IMR-90 (cell line): ENCODE results near the gene IAPP. TPM values are rescaled to one million over a fixed set of nuclear protein-coding genes. Genes with fewer than 3 reads are reported as not detected.

Experiments
- ATAC-seq: fragments of 200-7000 bp; cut with Tn5 transposase; 2 replicates; pipeline ENCODE4 v1.9.1; 2020; ENCODE audit warnings: low read depth, mild to moderate bottlenecking, moderate library complexity
- BruUV-seq: library from RNA; stranded (reverse); fragments of 400-500 nt; replicated peaks from 2 replicates; lab custom pipeline; 2021; lab: Mats Ljungman, UMichigan
- CTCF ChIA-PET: fragments of 300-600 bp; formaldehyde crosslinking; extraction: SDS; loops from one replicate; lab custom pipeline; 2021; ENCODE audit warnings: antibody characterized with exemption; lab: Yijun Ruan, JAX
- POLR2A ChIA-PET: fragments of 300-600 bp; sonication (Branson Sonifier 250); formaldehyde crosslinking; loops from one replicate; lab custom pipeline; 2022; ENCODE audit warnings: antibody characterized with exemption; ENCODE audit not compliant: unreplicated experiment; lab: Charles Lee
- DNase-seq: peaks from one replicate; pipeline ENCODE4 v3.0.0; 2013
- H2AFZ ChIP-seq: replicated peaks from 2 replicates; pipeline ENCODE3; 2013; ENCODE audit warnings: low read length, mild to moderate bottlenecking; ENCODE audit not compliant: poor library complexity
- H2AK5ac ChIP-seq: 2 replicates; pipeline ENCODE4 v1.6.1; 2013; ENCODE audit warnings: low read depth, low read length, inconsistent platforms
- H2AK9ac ChIP-seq: replicated peaks from 2 replicates; pipeline ENCODE3; 2013; ENCODE audit warnings: mild to moderate bottlenecking, low read depth, low read length, moderate library complexity; ENCODE audit not compliant: poor library complexity
- H2BK120ac ChIP-seq: 2 replicates; pipeline ENCODE4 v1.6.1; 2013; ENCODE audit warnings: low read depth, low read length, inconsistent platforms
- H2BK15ac ChIP-seq: 3 replicates; pipeline ENCODE4 v1.6.1; 2013; ENCODE audit warnings: low read depth, low read length, inconsistent platforms
- H2BK20ac ChIP-seq: 2 replicates; pipeline ENCODE4 v1.6.1; 2013; ENCODE audit warnings: low read depth, mild to moderate bottlenecking, inconsistent platforms, low read length, moderate library complexity
- H2BK5ac ChIP-seq: 2 replicates; pipeline ENCODE4 v1.6.1; 2013; ENCODE audit warnings: mild to moderate bottlenecking, low read depth, low read length, inconsistent platforms; ENCODE audit not compliant: poor library complexity, severe bottlenecking
- H3K14ac ChIP-seq: replicated peaks from 2 replicates; pipeline ENCODE4 v1.6.1; 2013; ENCODE audit warnings: low read depth, low read length, inconsistent platforms
- H3K18ac ChIP-seq: 2 replicates; pipeline ENCODE4 v1.6.1; 2013; ENCODE audit warnings: low read depth, low read length, control low read depth
- H3K23ac ChIP-seq: 2 replicates; pipeline ENCODE4 v1.6.1; 2013; ENCODE audit warnings: low read depth, low read length, inconsistent platforms
- H3K27ac ChIP-seq: 2 replicates; pipeline ENCODE4 v1.5.1; 2013; ENCODE audit warnings: mild to moderate bottlenecking, control low read depth, low read length; ENCODE audit not compliant: insufficient read depth
- H3K27me3 ChIP-seq: 2 replicates; pipeline ENCODE4 v1.6.1; 2013; ENCODE audit warnings: low read length; ENCODE audit not compliant: control insufficient read depth, insufficient read depth
- H3K36me3 ChIP-seq: 2 replicates; pipeline ENCODE4 v1.6.1; 2013; ENCODE audit warnings: low read length, mixed read lengths; ENCODE audit not compliant: control insufficient read depth, insufficient read depth
- H3K4ac ChIP-seq: 2 replicates; pipeline ENCODE4 v1.6.1; 2013; ENCODE audit warnings: low read depth, low read length, inconsistent platforms
- H3K4me1 ChIP-seq: 2 replicates; pipeline ENCODE4 v1.6.1; 2013; ENCODE audit warnings: low read length, mixed read lengths; ENCODE audit not compliant: control insufficient read depth, insufficient read depth
- H3K4me2 ChIP-seq: 2 replicates; pipeline ENCODE4 v1.6.1; 2013; ENCODE audit warnings: low read depth, mild to moderate bottlenecking, control low read depth, low read length, moderate library complexity
- H3K4me3 ChIP-seq: 2 replicates; pipeline ENCODE4 v1.5.1; 2013; ENCODE audit warnings: low read depth, mild to moderate bottlenecking, control low read depth, low read length, moderate library complexity; ENCODE audit not compliant: insufficient read depth
- H3K56ac ChIP-seq: 2 replicates; pipeline ENCODE4 v1.6.1; 2013; ENCODE audit warnings: low read length, inconsistent platforms; ENCODE audit not compliant: insufficient read depth; ENCODE audit errors: extremely low read depth
- H3K79me1 ChIP-seq, 2 experiments: 2 replicates each; pipeline ENCODE4 v1.6.1; 2013; ENCODE audit warnings: low read length in 2 of 2, inconsistent platforms in 1 of 2, low read depth in 1 of 2
- H3K9ac ChIP-seq: 2 replicates; pipeline ENCODE4 v1.6.1; 2013; ENCODE audit warnings: low read depth, low read length, control low read depth
- H3K9me1 ChIP-seq: 2 replicates; pipeline ENCODE4 v1.6.1; 2013; ENCODE audit warnings: low read length, inconsistent platforms; ENCODE audit not compliant: insufficient read depth
- H3K9me3 ChIP-seq: 2 replicates; pipeline ENCODE4 v1.6.1; 2013; ENCODE audit warnings: low read length; ENCODE audit not compliant: control insufficient read depth, insufficient read depth
- H4K20me1 ChIP-seq: 2 replicates; pipeline ENCODE4 v1.6.1; 2013; ENCODE audit warnings: low read length, inconsistent platforms; ENCODE audit not compliant: insufficient read depth
- H4K5ac ChIP-seq: 2 replicates; pipeline ENCODE4 v1.6.1; 2013; ENCODE audit warnings: mild to moderate bottlenecking, low read depth, low read length, control low read depth
- H4K8ac ChIP-seq, 2 experiments: 2 replicates each; pipeline ENCODE4 v1.6.1; 2013; ENCODE audit warnings: low read depth in 2 of 2, low read length in 2 of 2, control low read depth in 1 of 2, inconsistent platforms in 1 of 2
- H4K91ac ChIP-seq: 2 replicates; pipeline ENCODE4 v1.6.1; 2013; ENCODE audit warnings: low read depth, low read length, inconsistent platforms; ENCODE audit not compliant: insufficient read depth
- CEBPB ChIP-seq: IDR thresholded peaks from 2 replicates; pipeline ENCODE4 v1.6.1; 2012; ENCODE audit warnings: low read depth, low read length, improper control_type of control experiment
- RAD21 ChIP-seq: IDR thresholded peaks from 2 replicates; pipeline ENCODE4 v1.6.1; 2012; ENCODE audit warnings: low read length, improper control_type of control experiment
- RFX5 ChIP-seq: IDR thresholded peaks from 2 replicates; pipeline ENCODE4 v1.8.0; 2012; ENCODE audit warnings: low read depth, mild to moderate bottlenecking, low read length, moderate library complexity
- WGBS, 2 experiments: methylation state at CpG; one replicate each; pipeline versions ENCODE4 v1.1.5 to v1.1.7; 2013; ENCODE audit warnings: missing lambda C conversion rate in 2 of 2; ENCODE audit not compliant: insufficient read length in 1 of 2; ENCODE audit errors: extremely low coverage in 2 of 2; 5-methylcytosine and 5-hydroxymethylcytosine counted together
- dilution Hi-C: fragments of 300-500 bp; cut with HindIII; formaldehyde crosslinking; loops from one replicate; pipeline ENCODE4 v1.14.3; 2018; ENCODE audit warnings: low sequenced_read_pairs; ENCODE audit not compliant: unreplicated experiment
- in situ Hi-C: fragments of 300-500 bp; cut with MboI; formaldehyde crosslinking; loops from 3 replicates; pipeline ENCODE4 v1.14.3; 2019; ENCODE audit warnings: low sequenced_read_pairs, inconsistent platforms, mixed read lengths
- intact Hi-C: fragments of 100-400 bp; cut with micrococcal nuclease; formaldehyde crosslinking; loops from 2 replicates; pipeline ENCODE4 v1.10.0; 2022
- polyA plus RNA-seq, 3 experiments: library from polyadenylated mRNA; depleted of rRNA; stranded (reverse); fragments of >200 nt; gene quantifications; 2 replicates each; pipeline ENCODE4 v1.2.3, GENCODE V29; 2012; ENCODE audit warnings: low replicate concordance in 1 of 3
- total RNA-seq: library from RNA; depleted of rRNA; stranded (reverse); fragments of >200 nt; gene quantifications from 2 replicates; pipeline ENCODE4 v1.2.3, GENCODE V29; 2012
- TF ChIP-seq, protein P1 (sequence below): fragments of 150-350 bp; IDR thresholded peaks from 2 replicates; pipeline ENCODE4 v1.6.1; 2017; ENCODE audit warnings: mild to moderate bottlenecking, antibody characterized with exemption, low read length, low read depth

IAPP gene
- total and polyA plus RNA-seq, 2 of the 4 experiments (the other 2 are of a cell fraction), result not detected

DNA sequence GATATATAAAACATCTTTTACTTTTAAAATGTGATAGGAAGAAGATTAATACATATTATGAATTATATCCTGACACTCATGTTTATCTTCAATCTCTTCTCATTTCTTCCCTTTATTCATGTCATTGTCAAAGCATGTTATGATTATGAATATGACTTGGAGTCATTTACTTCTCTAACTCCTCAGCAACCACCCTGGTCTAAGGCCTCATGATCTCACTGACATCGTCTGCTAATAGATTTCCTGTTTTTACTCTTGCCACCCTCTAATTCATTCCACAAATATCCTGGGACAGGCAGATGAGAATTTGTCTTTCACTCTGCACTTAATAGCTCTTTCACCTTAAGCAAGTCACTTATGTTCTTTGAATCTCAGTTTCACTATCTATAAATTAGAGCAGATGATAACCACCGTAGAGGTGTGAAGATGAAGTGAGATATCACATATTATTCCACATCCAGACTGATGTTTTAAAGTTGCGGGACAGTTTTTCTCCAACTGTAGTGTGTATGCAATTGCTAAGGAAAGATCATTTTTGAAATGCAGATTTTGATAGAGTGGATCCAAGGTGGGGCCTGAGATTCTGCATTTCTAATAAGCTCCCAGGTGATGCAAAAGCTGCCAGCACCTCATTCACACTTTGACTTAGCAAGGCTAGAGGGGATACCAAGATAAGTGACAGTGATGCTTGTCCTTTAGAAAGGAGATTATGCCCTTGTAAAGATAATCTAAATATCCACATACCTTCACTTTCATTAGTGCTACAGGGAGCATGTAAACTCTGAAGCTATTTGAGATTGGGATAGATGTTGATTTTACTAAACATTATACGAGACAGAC is 3.3 kb upstream of the IAPP start (continued):
- no peak for TF ChIP-seq RFX5

DNA sequence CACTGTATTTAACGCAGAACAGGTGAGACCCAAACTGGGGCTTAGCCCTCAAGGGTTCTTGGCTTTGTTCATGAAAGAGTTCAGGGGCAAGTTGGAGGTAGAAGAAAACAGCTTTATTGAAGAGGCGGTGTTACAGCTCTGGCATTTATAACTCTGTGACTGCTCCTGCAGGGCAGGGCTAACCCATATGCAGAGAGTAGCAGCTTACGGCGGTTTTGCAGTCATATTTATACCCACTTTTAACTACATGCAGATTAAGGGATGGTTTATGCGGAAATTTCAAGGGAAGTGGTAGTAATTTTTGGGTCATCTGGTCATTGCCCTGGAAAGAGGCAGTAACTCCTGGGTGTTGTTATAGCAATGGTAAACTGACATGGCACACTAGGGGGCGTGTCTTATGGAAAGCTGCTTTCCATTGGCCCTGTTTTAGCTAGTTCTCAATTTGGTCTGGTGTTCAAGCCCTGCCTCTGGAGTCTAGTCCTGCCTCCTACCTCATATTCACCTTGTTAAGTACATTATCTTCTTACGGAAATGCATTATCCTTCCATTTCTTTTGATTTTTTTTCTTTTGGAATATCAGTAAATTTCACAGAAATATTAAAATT is 1.8 kb upstream of the IAPP start:
- Histone ChIP-seq H3K4me2 (no peak overlapping the region), H3K36me3 (no peaks in the 10 kb centered on the region), H2AFZ (no peak overlapping the region), H3K4me1 (no peaks in the 10 kb centered on the region), H2AK9ac (no peak overlapping the region), H3K23ac (no peak overlapping the region), H2AK5ac (no peak overlapping the region), H3K4ac (no peak overlapping the region), H2BK120ac (no peak overlapping the region), H3K9me3 (no peaks in the 10 kb centered on the region), H3K79me1 (no peaks in the 10 kb centered on the region), H3K27ac (no peak overlapping the region), H2BK15ac (no peak overlapping the region), H2BK5ac (no peak overlapping the region), H3K9me1 (no peaks in the 10 kb centered on the region), H3K4me3 (no peak overlapping the region), H4K5ac (no peak overlapping the region), H2BK20ac (no peak overlapping the region), H4K20me1 (no peaks in the 10 kb centered on the region), H3K14ac (no peak overlapping the region), H3K9ac (no peak overlapping the region), H3K18ac (no peak overlapping the region), H4K8ac (no peak overlapping the region), H3K27me3 (no peaks in the 10 kb centered on the region), H4K91ac (no peak overlapping the region), H3K56ac (no peak overlapping the region)
- no TSS peak for BruUV-seq
- intact Hi-C loops (no loop called here), dilution Hi-C loops (no loop called here), in situ Hi-C loops (no loop called here)
- WGBS, 2 experiments, result 83% methylated on average over 1 of the region's 7 CpGs; no CpG with 5 or more reads in 1 of the 2 experiments
- TF ChIP-seq CEBPB (no peak), RAD21 (no peak), RFX5 (no peak)
- TF ChIP-seq, protein P1, sequence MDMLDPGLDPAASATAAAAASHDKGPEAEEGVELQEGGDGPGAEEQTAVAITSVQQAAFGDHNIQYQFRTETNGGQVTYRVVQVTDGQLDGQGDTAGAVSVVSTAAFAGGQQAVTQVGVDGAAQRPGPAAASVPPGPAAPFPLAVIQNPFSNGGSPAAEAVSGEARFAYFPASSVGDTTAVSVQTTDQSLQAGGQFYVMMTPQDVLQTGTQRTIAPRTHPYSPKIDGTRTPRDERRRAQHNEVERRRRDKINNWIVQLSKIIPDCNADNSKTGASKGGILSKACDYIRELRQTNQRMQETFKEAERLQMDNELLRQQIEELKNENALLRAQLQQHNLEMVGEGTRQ, result no peak
- ChIA-PET CTCF (no interaction called here), POLR2A (no interaction called here)
- ATAC-seq (no peak), DNase-seq (no peak)
